HepG2 (cell line): ENCODE results near the gene KRTAP10-9. TPM values are rescaled to one million over a fixed set of nuclear protein-coding genes. Genes with fewer than 3 reads are reported as not detected.

Source experiments
- CCDC6 ChIP-seq: sonication (generic); formaldehyde crosslinking; IDR thresholded peaks from 2 replicates; pipeline ENCODE4 v1.8.1; 2022; ENCODE audit warnings: mild to moderate bottlenecking, missing genetic modification reagents, moderate library complexity
- KDM1A ChIP-seq: IDR thresholded peaks from 2 replicates; pipeline ENCODE4 v1.6.1; 2016; ENCODE audit warnings: missing compliant biosample characterization
- PRPF4 ChIP-seq: fragments of 200-400 bp; formaldehyde crosslinking; IDR thresholded peaks from 2 replicates; pipeline ENCODE4 v1.6.1; 2016; ENCODE audit warnings: low read length, low read depth; ENCODE audit not compliant: poor library complexity, severe bottlenecking
- SNAI1 ChIP-seq: sonication (generic); formaldehyde crosslinking; IDR thresholded peaks from 2 replicates; pipeline ENCODE4 v1.5.0; 2020; ENCODE audit warnings: mild to moderate bottlenecking, missing genetic modification reagents, borderline replicate concordance
- WIZ ChIP-seq: sonication (generic); formaldehyde crosslinking; IDR thresholded peaks from 2 replicates; pipeline ENCODE4 v1.5.1; 2020; ENCODE audit warnings: mild to moderate bottlenecking, missing genetic modification reagents
- ZNF709 ChIP-seq: sonication (generic); formaldehyde crosslinking; IDR thresholded peaks from 2 replicates; pipeline ENCODE4 v1.5.0; 2020; ENCODE audit warnings: mild to moderate bottlenecking, missing genetic modification reagents
- polyA plus RNA-seq, 8 experiments: library from polyadenylated mRNA; depleted of rRNA in 3 of 8; stranded (reverse) in 7 of 8; unstranded in 1 of 8; fragments of >200 nt; fragmentation: Illumina TruSeq in 4 of 8; extraction: Trizol in 4 of 8; gene quantifications; 2 replicates each; pipeline versions ENCODE4 v1.2.1 to v1.2.3, GENCODE V29; 2011 to 2016; ENCODE audit warnings: low read depth in 4 of 8, missing spikeins in 1 of 8, mixed read lengths in 1 of 8; ENCODE audit not compliant: insufficient read depth in 1 of 8
- total RNA-seq, 5 experiments: library from RNA; depleted of rRNA; stranded (reverse); fragments of >200 nt; fragmentation: Illumina TruSeq; extraction: Trizol; gene quantifications; 2 replicates each; pipeline ENCODE4 v1.2.3, GENCODE V29; 2016; ENCODE audit warnings: low read depth in 1 of 5
- TF ChIP-seq, protein P1 (sequence below): sonication (generic); formaldehyde crosslinking; IDR thresholded peaks from 2 replicates; pipeline ENCODE4 v1.5.0; 2020; ENCODE audit warnings: mild to moderate bottlenecking, missing genetic modification reagents, borderline replicate concordance
- TF ChIP-seq, protein P2 (sequence below): sonication (generic); formaldehyde crosslinking; conservative IDR thresholded peaks from 2 replicates; pipeline ENCODE4 v1.4.0; 2020; ENCODE audit warnings: mild to moderate bottlenecking, missing genetic modification reagents, moderate library complexity
- TF ChIP-seq, protein P3 (sequence below): IDR thresholded peaks from 2 replicates; pipeline ENCODE4 v1.6.1; 2016; ENCODE audit warnings: low read depth, borderline replicate concordance
- TF ChIP-seq, protein P4 (sequence below): sonication (generic); formaldehyde crosslinking; IDR thresholded peaks from 2 replicates; pipeline ENCODE4 v1.5.1; 2020; ENCODE audit warnings: missing genetic modification reagents, mild to moderate bottlenecking, borderline replicate concordance
- TF ChIP-seq, protein P5 (sequence below): sonication (generic); formaldehyde crosslinking; IDR thresholded peaks from 2 replicates; pipeline ENCODE4 v1.5.0; 2020; ENCODE audit warnings: missing genetic modification reagents

KRTAP10-9 gene
- total and polyA plus RNA-seq, 2 of the 13 experiments (the other 11 are each of a cell fraction or from before 2014, with no cell fraction given), result not detected

DNA sequence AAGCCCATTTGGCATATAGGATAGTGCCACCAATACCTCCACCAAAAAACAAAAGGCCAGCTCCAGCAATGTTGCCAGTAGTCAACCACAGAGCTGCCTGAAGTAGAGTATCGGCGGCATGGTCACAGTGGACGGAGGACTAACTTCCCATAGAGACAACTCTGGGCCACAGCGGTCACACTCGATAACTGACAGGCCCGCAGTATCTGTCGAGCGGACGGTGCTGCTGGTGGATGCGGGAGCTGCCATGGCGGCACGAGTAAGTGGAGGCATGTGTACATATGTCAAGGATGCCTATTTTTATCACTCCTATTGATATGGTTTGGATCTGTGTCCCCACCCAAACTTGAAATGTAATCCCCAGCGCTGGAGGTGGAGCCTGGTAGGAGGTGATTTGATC is 51.0 kb downstream of the KRTAP10-9 start (continued):
- TF ChIP-seq, protein P1, sequence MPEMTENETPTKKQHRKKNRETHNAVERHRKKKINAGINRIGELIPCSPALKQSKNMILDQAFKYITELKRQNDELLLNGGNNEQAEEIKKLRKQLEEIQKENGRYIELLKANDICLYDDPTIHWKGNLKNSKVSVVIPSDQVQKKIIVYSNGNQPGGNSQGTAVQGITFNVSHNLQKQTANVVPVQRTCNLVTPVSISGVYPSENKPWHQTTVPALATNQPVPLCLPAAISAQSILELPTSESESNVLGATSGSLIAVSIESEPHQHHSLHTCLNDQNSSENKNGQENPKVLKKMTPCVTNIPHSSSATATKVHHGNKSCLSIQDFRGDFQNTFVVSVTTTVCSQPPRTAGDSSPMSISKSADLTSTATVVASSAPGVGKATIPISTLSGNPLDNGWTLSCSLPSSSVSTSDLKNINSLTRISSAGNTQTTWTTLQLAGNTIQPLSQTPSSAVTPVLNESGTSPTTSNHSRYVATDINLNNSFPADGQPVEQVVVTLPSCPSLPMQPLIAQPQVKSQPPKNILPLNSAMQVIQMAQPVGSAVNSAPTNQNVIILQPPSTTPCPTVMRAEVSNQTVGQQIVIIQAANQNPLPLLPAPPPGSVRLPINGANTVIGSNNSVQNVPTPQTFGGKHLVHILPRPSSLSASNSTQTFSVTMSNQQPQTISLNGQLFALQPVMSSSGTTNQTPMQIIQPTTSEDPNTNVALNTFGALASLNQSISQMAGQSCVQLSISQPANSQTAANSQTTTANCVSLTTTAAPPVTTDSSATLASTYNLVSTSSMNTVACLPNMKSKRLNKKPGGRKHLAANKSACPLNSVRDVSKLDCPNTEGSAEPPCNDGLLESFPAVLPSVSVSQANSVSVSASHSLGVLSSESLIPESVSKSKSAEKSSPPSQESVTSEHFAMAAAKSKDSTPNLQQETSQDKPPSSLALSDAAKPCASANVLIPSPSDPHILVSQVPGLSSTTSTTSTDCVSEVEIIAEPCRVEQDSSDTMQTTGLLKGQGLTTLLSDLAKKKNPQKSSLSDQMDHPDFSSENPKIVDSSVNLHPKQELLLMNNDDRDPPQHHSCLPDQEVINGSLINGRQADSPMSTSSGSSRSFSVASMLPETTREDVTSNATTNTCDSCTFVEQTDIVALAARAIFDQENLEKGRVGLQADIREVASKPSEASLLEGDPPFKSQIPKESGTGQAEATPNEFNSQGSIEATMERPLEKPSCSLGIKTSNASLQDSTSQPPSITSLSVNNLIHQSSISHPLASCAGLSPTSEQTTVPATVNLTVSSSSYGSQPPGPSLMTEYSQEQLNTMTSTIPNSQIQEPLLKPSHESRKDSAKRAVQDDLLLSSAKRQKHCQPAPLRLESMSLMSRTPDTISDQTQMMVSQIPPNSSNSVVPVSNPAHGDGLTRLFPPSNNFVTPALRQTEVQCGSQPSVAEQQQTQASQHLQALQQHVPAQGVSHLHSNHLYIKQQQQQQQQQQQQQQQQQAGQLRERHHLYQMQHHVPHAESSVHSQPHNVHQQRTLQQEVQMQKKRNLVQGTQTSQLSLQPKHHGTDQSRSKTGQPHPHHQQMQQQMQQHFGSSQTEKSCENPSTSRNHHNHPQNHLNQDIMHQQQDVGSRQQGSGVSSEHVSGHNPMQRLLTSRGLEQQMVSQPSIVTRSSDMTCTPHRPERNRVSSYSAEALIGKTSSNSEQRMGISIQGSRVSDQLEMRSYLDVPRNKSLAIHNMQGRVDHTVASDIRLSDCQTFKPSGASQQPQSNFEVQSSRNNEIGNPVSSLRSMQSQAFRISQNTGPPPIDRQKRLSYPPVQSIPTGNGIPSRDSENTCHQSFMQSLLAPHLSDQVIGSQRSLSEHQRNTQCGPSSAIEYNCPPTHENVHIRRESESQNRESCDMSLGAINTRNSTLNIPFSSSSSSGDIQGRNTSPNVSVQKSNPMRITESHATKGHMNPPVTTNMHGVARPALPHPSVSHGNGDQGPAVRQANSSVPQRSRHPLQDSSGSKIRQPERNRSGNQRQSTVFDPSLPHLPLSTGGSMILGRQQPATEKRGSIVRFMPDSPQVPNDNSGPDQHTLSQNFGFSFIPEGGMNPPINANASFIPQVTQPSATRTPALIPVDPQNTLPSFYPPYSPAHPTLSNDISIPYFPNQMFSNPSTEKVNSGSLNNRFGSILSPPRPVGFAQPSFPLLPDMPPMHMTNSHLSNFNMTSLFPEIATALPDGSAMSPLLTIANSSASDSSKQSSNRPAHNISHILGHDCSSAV, result no peak
- TF ChIP-seq, protein P2, sequence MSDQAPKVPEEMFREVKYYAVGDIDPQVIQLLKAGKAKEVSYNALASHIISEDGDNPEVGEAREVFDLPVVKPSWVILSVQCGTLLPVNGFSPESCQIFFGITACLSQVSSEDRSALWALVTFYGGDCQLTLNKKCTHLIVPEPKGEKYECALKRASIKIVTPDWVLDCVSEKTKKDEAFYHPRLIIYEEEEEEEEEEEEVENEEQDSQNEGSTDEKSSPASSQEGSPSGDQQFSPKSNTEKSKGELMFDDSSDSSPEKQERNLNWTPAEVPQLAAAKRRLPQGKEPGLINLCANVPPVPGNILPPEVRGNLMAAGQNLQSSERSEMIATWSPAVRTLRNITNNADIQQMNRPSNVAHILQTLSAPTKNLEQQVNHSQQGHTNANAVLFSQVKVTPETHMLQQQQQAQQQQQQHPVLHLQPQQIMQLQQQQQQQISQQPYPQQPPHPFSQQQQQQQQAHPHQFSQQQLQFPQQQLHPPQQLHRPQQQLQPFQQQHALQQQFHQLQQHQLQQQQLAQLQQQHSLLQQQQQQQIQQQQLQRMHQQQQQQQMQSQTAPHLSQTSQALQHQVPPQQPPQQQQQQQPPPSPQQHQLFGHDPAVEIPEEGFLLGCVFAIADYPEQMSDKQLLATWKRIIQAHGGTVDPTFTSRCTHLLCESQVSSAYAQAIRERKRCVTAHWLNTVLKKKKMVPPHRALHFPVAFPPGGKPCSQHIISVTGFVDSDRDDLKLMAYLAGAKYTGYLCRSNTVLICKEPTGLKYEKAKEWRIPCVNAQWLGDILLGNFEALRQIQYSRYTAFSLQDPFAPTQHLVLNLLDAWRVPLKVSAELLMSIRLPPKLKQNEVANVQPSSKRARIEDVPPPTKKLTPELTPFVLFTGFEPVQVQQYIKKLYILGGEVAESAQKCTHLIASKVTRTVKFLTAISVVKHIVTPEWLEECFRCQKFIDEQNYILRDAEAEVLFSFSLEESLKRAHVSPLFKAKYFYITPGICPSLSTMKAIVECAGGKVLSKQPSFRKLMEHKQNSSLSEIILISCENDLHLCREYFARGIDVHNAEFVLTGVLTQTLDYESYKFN, result no peak
- TF ChIP-seq KDM1A (CRISPR knock-in tag), result no peak
- TF ChIP-seq, protein P3, sequence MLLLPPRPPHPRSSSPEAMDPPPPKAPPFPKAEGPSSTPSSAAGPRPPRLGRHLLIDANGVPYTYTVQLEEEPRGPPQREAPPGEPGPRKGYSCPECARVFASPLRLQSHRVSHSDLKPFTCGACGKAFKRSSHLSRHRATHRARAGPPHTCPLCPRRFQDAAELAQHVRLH (CRISPR knock-in tag), result no peak
- TF ChIP-seq SNAI1 (CRISPR knock-in tag), result no peak
- TF ChIP-seq CCDC6 (CRISPR knock-in tag), result no peak
- TF ChIP-seq, protein P4, sequence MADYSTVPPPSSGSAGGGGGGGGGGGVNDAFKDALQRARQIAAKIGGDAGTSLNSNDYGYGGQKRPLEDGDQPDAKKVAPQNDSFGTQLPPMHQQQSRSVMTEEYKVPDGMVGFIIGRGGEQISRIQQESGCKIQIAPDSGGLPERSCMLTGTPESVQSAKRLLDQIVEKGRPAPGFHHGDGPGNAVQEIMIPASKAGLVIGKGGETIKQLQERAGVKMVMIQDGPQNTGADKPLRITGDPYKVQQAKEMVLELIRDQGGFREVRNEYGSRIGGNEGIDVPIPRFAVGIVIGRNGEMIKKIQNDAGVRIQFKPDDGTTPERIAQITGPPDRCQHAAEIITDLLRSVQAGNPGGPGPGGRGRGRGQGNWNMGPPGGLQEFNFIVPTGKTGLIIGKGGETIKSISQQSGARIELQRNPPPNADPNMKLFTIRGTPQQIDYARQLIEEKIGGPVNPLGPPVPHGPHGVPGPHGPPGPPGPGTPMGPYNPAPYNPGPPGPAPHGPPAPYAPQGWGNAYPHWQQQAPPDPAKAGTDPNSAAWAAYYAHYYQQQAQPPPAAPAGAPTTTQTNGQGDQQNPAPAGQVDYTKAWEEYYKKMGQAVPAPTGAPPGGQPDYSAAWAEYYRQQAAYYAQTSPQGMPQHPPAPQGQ (CRISPR knock-in tag), result no peak
- TF ChIP-seq PRPF4, result no peak
- TF ChIP-seq ZNF709 (CRISPR knock-in tag), result no peak
- TF ChIP-seq WIZ (CRISPR knock-in tag), result no peak
- TF ChIP-seq, protein P5, sequence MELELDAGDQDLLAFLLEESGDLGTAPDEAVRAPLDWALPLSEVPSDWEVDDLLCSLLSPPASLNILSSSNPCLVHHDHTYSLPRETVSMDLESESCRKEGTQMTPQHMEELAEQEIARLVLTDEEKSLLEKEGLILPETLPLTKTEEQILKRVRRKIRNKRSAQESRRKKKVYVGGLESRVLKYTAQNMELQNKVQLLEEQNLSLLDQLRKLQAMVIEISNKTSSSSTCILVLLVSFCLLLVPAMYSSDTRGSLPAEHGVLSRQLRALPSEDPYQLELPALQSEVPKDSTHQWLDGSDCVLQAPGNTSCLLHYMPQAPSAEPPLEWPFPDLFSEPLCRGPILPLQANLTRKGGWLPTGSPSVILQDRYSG, result no peak
